HEK293 (cell line): ENCODE data around the gene CASKIN1.

ENCODE experiments used
- CTCF ChIA-PET: fragments of 350-600 bp; formaldehyde crosslinking; extraction: SDS; loops from one replicate; lab custom pipeline; 2021; ENCODE audit warnings: antibody characterized with exemption; lab: Yijun Ruan, JAX
- POLR2A ChIA-PET: fragments of 300-600 bp; formaldehyde crosslinking; extraction: SDS; loops from one replicate; lab custom pipeline; 2020; ENCODE audit warnings: antibody characterized with exemption, inconsistent platforms; lab: Yijun Ruan, JAX
- H3K27ac ChIP-seq: fragments of 200-500 bp; sonication (Bioruptor generic); 2 replicates; pipeline ENCODE4 v1.5.1; 2014; ENCODE audit warnings: low read depth, low read length, control low read depth, inconsistent platforms; ENCODE audit errors: extremely low read depth
- H3K36me3 ChIP-seq, 2 experiments: fragments of 200-500 bp in 1 of 2; sonication (Bioruptor generic) in 1 of 2; 1 replicate in 1 of 2; 2 replicates in 1 of 2; pipeline ENCODE4 v1.5.1; 2014 to 2017; ENCODE audit warnings: inconsistent platforms in 2 of 2, low read length in 2 of 2; ENCODE audit not compliant: control insufficient read depth in 2 of 2, insufficient read depth in 1 of 2
- H3K4me1 ChIP-seq: fragments of 200-500 bp; sonication (Bioruptor generic); 2 replicates; pipeline ENCODE4 v1.5.1; 2014; ENCODE audit warnings: mild to moderate bottlenecking, low read length, inconsistent platforms; ENCODE audit not compliant: control insufficient read depth, insufficient read depth
- H3K4me3 ChIP-seq: 2 replicates; pipeline ENCODE4 v1.5.1; 2011; ENCODE audit warnings: low read depth, mild to moderate bottlenecking, control low read depth, low read length, moderate library complexity
- H3K9me3 ChIP-seq: fragments of 200-500 bp; sonication (Bioruptor generic); 2 replicates; pipeline ENCODE4 v1.5.1; 2014; ENCODE audit warnings: low read depth, low read length, inconsistent platforms; ENCODE audit not compliant: control insufficient read depth, insufficient read depth
- AEBP2 ChIP-seq: fragments of 450-650 bp; formaldehyde crosslinking; IDR thresholded peaks from 2 replicates; pipeline ENCODE4 v1.5.1; 2016; ENCODE audit warnings: missing biosample characterization, missing genetic modification characterization, borderline replicate concordance
- HOXC10 ChIP-seq: sonication (generic); formaldehyde crosslinking; IDR thresholded peaks from 2 replicates; pipeline ENCODE4 v1.8.1; 2023; ENCODE audit warnings: mild to moderate bottlenecking, missing genetic modification reagents
- OSR2 ChIP-seq: fragments of 450-650 bp; formaldehyde crosslinking; IDR thresholded peaks from 2 replicates; pipeline ENCODE4 v1.5.1; 2016; ENCODE audit warnings: missing biosample characterization, missing genetic modification characterization
- ZBTB7A ChIP-seq: fragments of 450-650 bp; formaldehyde crosslinking; IDR thresholded peaks from 2 replicates; pipeline ENCODE4 v1.5.1; 2016; ENCODE audit warnings: low read depth, missing biosample characterization, missing genetic modification characterization
- ZNF132 ChIP-seq: fragments of 450-650 bp; formaldehyde crosslinking; IDR thresholded peaks from 2 replicates; pipeline ENCODE4 v1.5.1; 2017; ENCODE audit warnings: missing biosample characterization, missing genetic modification characterization, borderline replicate concordance
- ZNF169 ChIP-seq: fragments of 450-650 bp; formaldehyde crosslinking; IDR thresholded peaks from 2 replicates; pipeline ENCODE4 v1.5.1; 2016; ENCODE audit warnings: missing biosample characterization, missing genetic modification characterization
- ZNF18 ChIP-seq: fragments of 450-650 bp; formaldehyde crosslinking; IDR thresholded peaks from 2 replicates; pipeline ENCODE4 v1.5.1; 2016; ENCODE audit warnings: missing biosample characterization, missing genetic modification characterization
- ZNF214 ChIP-seq: fragments of 450-650 bp; formaldehyde crosslinking; IDR thresholded peaks from 2 replicates; pipeline ENCODE4 v1.5.1; 2017; ENCODE audit warnings: missing biosample characterization, mild to moderate bottlenecking, missing genetic modification characterization, borderline replicate concordance
- ZNF223 ChIP-seq: fragments of 450-650 bp; formaldehyde crosslinking; IDR thresholded peaks from 2 replicates; pipeline ENCODE4 v1.5.1; 2016; ENCODE audit warnings: missing biosample characterization, missing genetic modification characterization
- ZNF248 ChIP-seq: fragments of 450-650 bp; formaldehyde crosslinking; IDR thresholded peaks from 2 replicates; pipeline ENCODE4 v1.5.1; 2017; ENCODE audit warnings: missing biosample characterization, missing genetic modification characterization
- ZNF280D ChIP-seq: fragments of 450-650 bp; formaldehyde crosslinking; IDR thresholded peaks from 2 replicates; pipeline ENCODE4 v1.5.1; 2016; ENCODE audit warnings: missing biosample characterization, missing genetic modification characterization
- ZNF350 ChIP-seq: fragments of 450-650 bp; formaldehyde crosslinking; IDR thresholded peaks from 2 replicates; pipeline ENCODE4 v1.5.0; 2017; ENCODE audit warnings: missing biosample characterization, mild to moderate bottlenecking, missing genetic modification characterization
- ZNF362 ChIP-seq: fragments of 450-650 bp; formaldehyde crosslinking; IDR thresholded peaks from 2 replicates; pipeline ENCODE4 v1.5.1; 2016; ENCODE audit warnings: missing biosample characterization, missing genetic modification characterization
- ZNF394 ChIP-seq: fragments of 450-650 bp; formaldehyde crosslinking; IDR thresholded peaks from 2 replicates; pipeline ENCODE4 v1.5.1; 2016; ENCODE audit warnings: missing biosample characterization, missing genetic modification characterization, mild to moderate bottlenecking, moderate library complexity, borderline replicate concordance
- ZNF398 ChIP-seq: fragments of 450-650 bp; formaldehyde crosslinking; IDR thresholded peaks from 2 replicates; pipeline ENCODE4 v1.5.1; 2017; ENCODE audit warnings: missing biosample characterization, missing genetic modification characterization
- ZNF48 ChIP-seq: fragments of 450-650 bp; formaldehyde crosslinking; IDR thresholded peaks from 2 replicates; pipeline ENCODE4 v1.5.1; 2016; ENCODE audit warnings: missing biosample characterization, missing genetic modification characterization
- ZNF639 ChIP-seq: fragments of 450-650 bp; formaldehyde crosslinking; IDR thresholded peaks from 2 replicates; pipeline ENCODE4 v1.5.1; 2016; ENCODE audit warnings: missing biosample characterization, missing genetic modification characterization
- ZNF660 ChIP-seq: fragments of 450-650 bp; IDR thresholded peaks from 2 replicates; pipeline ENCODE4 v1.5.1; 2018; ENCODE audit warnings: missing biosample characterization, mild to moderate bottlenecking, missing genetic modification characterization
- ZNF677 ChIP-seq: fragments of 450-650 bp; IDR thresholded peaks from 2 replicates; pipeline ENCODE4 v1.5.0; 2018; ENCODE audit warnings: missing biosample characterization, mild to moderate bottlenecking, missing genetic modification characterization, moderate library complexity
- ZNF768 ChIP-seq: fragments of 450-650 bp; formaldehyde crosslinking; IDR thresholded peaks from 2 replicates; pipeline ENCODE4 v1.5.1; 2018; ENCODE audit warnings: missing biosample characterization, mild to moderate bottlenecking, missing genetic modification characterization
- ZNF776 ChIP-seq: fragments of 450-650 bp; formaldehyde crosslinking; IDR thresholded peaks from 2 replicates; pipeline ENCODE4 v1.5.0; 2017; ENCODE audit warnings: missing biosample characterization, missing genetic modification characterization, borderline replicate concordance
- ZNF830 ChIP-seq: fragments of 450-650 bp; IDR thresholded peaks from 2 replicates; pipeline ENCODE4 v1.5.0; 2018; ENCODE audit warnings: missing biosample characterization, missing genetic modification characterization, low read depth, mild to moderate bottlenecking, moderate library complexity
- ZSCAN4 ChIP-seq: fragments of 450-650 bp; formaldehyde crosslinking; IDR thresholded peaks from 2 replicates; pipeline ENCODE4 v1.5.1; 2017; ENCODE audit warnings: missing biosample characterization, missing genetic modification characterization
- ZXDB ChIP-seq: fragments of 450-650 bp; formaldehyde crosslinking; IDR thresholded peaks from 2 replicates; pipeline ENCODE4 v1.5.1; 2016; ENCODE audit warnings: missing biosample characterization, missing genetic modification characterization

Gene CASKIN1

GRCh38 chr16:2205104-2205966, 8.9 kb upstream of the CASKIN1 start, which contains the start of gene MLST8:
Gene MLST8, plus strand, starts transcription at chr16:2205454. Its CDS starts 632 bp downstream, at chr16:2206086.
- H3K27ac ChIP-seq, result peak within 1 kb of the TSS; percentile 90
- ChIA-PET POLR2A (interaction anchor here (0.6 to 4.3 kb wide), 10 partner anchors 9 to 262 kb away, joined by 3 to 22 read pairs (median 4); partner anchors contain the start of genes DNASE1L2, PGP, TBL3 and TRAF7), CTCF (interaction anchor here (0.5 to 1.7 kb wide), 2 partner anchors 11 to 49 kb away, joined by 3 to 6 read pairs; no protein-coding TSS in a partner anchor)
- peaks cover 0 to 35% of the 10 kb centered on the region in 2 experiments; a peak in 1 of 3 replicates for H3K36me3 ChIP-seq
- peak within 1 kb of the TSS; percentile 96 for H3K4me3 ChIP-seq
- no peaks in the 10 kb centered on the region for H3K4me1 ChIP-seq
- no peaks in the 10 kb centered on the region for H3K9me3 ChIP-seq
- TF ChIP-seq ZXDB (tag by site-specific recombination) (peak; percentile 92), ZNF48 (tag by site-specific recombination) (no peak), ZNF394 (tag by site-specific recombination) (peak; percentile 51; the same call in 1 of the 2 replicates), ZNF280D (tag by site-specific recombination) (no peak), ZNF169 (tag by site-specific recombination) (no peak), AEBP2 (tag by site-specific recombination) (no peak), ZNF132 (no peak), ZNF248 (tag by site-specific recombination) (no peak), ZNF18 (no peak), ZNF350 (no peak), ZNF660 (tag by site-specific recombination) (peak; percentile 78; the same call in 1 of the 2 replicates), ZNF776 (tag by site-specific recombination) (no peak), OSR2 (peak; percentile 12; the same call in 1 of the 2 replicates), ZNF362 (peak; percentile 61; the same call in 1 of the 2 replicates), ZNF214 (no peak), HOXC10 (CRISPR knock-in tag) (0 out of 2 replicates have a peak, but pooled peaks have one; percentile 9), ZBTB7A (tag by site-specific recombination) (no peak; the same call in 1 of the 2 replicates), ZNF639 (tag by site-specific recombination) (peak; percentile 61), ZNF768 (tag by site-specific recombination) (no peak), ZNF398 (tag by site-specific recombination) (peak; percentile 76; the same call in 1 of the 2 replicates), ZNF677 (no peak), ZSCAN4 (tag by site-specific recombination) (no peak), ZNF223 (tag by site-specific recombination) (no peak), ZNF830 (tag by site-specific recombination) (no peak)
